Activated B cell treated with CpG ODN at 0.5 μM for 24 hours (primary cell): ENCODE data around the gene VEGFC. TPM values are rescaled to one million over a fixed set of nuclear protein-coding genes. Genes with fewer than 3 reads are reported as not detected.
A peak's percentile ranks its signal among the peaks of the same experiment; 100 is the strongest.

Experiments
- ATAC-seq: fragments of 200-7000 bp; cut with Tn5 transposase; one replicate; pipeline ENCODE4 v1.10.0; 2021; ENCODE audit warnings: low read depth, mild to moderate bottlenecking, moderate library complexity
- CTCF ChIA-PET: fragments of 350-600 bp; sonication (Branson Sonifier 250); formaldehyde crosslinking; loops from one replicate; lab custom pipeline; 2021; ENCODE audit warnings: antibody characterized with exemption; lab: Charles Lee
- POLR2A ChIA-PET: fragments of 350-600 bp; sonication (Branson Sonifier 250); formaldehyde crosslinking; loops from one replicate; lab custom pipeline; 2021; ENCODE audit warnings: antibody characterized with exemption; lab: Charles Lee
- DNase-seq: peaks from one replicate; pipeline ENCODE4 v3.0.0; 2022
- H3K27ac Mint-ChIP-seq: one replicate; pipeline ENCODE4 v1.8.0; 2020; ENCODE audit warnings: mixed read lengths
- H3K27me3 Mint-ChIP-seq: one replicate; pipeline ENCODE4 v1.8.0; 2021; ENCODE audit warnings: mixed read lengths
- H3K36me3 Mint-ChIP-seq: one replicate; pipeline ENCODE4 v1.8.0; 2021; ENCODE audit warnings: low read depth, mixed read lengths
- H3K4me1 Mint-ChIP-seq: one replicate; pipeline ENCODE4 v1.8.0; 2021; ENCODE audit warnings: mixed read lengths
- H3K4me3 Mint-ChIP-seq: one replicate; pipeline ENCODE4 v1.8.0; 2020; ENCODE audit warnings: mild to moderate bottlenecking, mixed read lengths
- H3K9me3 Mint-ChIP-seq: one replicate; pipeline ENCODE4 v1.8.0; 2020; ENCODE audit warnings: mixed read lengths
- CTCF ChIP-seq: fragments of 200-600 bp; IDR thresholded peaks from one replicate; pipeline ENCODE4 v1.8.0; 2022; ENCODE audit warnings: antibody characterized with exemption, mild to moderate bottlenecking
- intact Hi-C: fragments of 100-400 bp; cut with micrococcal nuclease; formaldehyde crosslinking; loops from one replicate; pipeline ENCODE4 v1.15.1; 2024
- total RNA-seq: library from RNA; stranded (reverse); gene quantifications from 2 replicates; pipeline ENCODE4 v1.2.3, GENCODE V29; 2022

The VEGFC gene
- total RNA-seq, result not detected in 2 replicates

- no peak for TF ChIP-seq CTCF
- ChIA-PET CTCF (no interaction called here), POLR2A (no interaction called here)
- no peak for DNase-seq
- Mint-ChIP-seq H3K36me3 (no peaks in the 10 kb centered on the region), H3K27me3 (peaks cover 38% of the 10 kb centered on the region), H3K27ac (no peak within 1 kb of the TSS), H3K4me3 (no peak within 1 kb of the TSS), H3K9me3 (no peaks in the 10 kb centered on the region), H3K4me1 (peaks cover 12% of the 10 kb centered on the region)
- peak; percentile 28 for ATAC-seq
- intact Hi-C loops, result no loop called here
Observed at GRCh38 chr4:176792326-176793059, at the start of gene VEGFC. Gene VEGFC, minus strand, starts transcription at chr4:176792922. Its CDS starts 611 bp downstream, at chr4:176792311.

- no peak overlapping the region for H3K27ac Mint-ChIP-seq
- no peak overlapping the region for H3K4me3 Mint-ChIP-seq
- H3K9me3 Mint-ChIP-seq, result peaks cover 3% of the 10 kb centered on the region
- H3K4me1 Mint-ChIP-seq, result no peaks in the 10 kb centered on the region
- no peak for ATAC-seq
- no peaks in the 10 kb centered on the region for H3K36me3 Mint-ChIP-seq
- POLR2A ChIA-PET, result no interaction called here
- TF ChIP-seq CTCF, result no peak
- CTCF ChIA-PET, result no interaction called here
- intact Hi-C loops, result no loop called here
- DNase-seq, result no peak
- H3K27me3 Mint-ChIP-seq, result no peaks in the 10 kb centered on the region
Observed at GRCh38 chr4:176841711-176842112, 49.0 kb upstream of the VEGFC start.

GRCh38 chr4:176840166-176840565, 47.4 kb upstream of the VEGFC start:
- no peak overlapping the region for H3K4me3 Mint-ChIP-seq
- ATAC-seq (no peak), DNase-seq (no peak)
- TF ChIP-seq CTCF, result no peak
- H3K36me3 Mint-ChIP-seq, result no peaks in the 10 kb centered on the region
- H3K27me3 Mint-ChIP-seq, result no peaks in the 10 kb centered on the region
- intact Hi-C loops, result no loop called here
- CTCF ChIA-PET, result no interaction called here
- no peaks in the 10 kb centered on the region for H3K4me1 Mint-ChIP-seq
- POLR2A ChIA-PET, result no interaction called here
- H3K9me3 Mint-ChIP-seq, result no peaks in the 10 kb centered on the region
- H3K27ac Mint-ChIP-seq, result no peak overlapping the region

- ATAC-seq (no peak), DNase-seq (no peak)
- Mint-ChIP-seq H3K36me3 (no peaks in the 10 kb centered on the region), H3K27me3 (no peaks in the 10 kb centered on the region), H3K9me3 (no peaks in the 10 kb centered on the region), H3K4me1 (no peaks in the 10 kb centered on the region), H3K27ac (no peak overlapping the region), H3K4me3 (no peak overlapping the region)
- CTCF ChIA-PET, result no interaction called here
- POLR2A ChIA-PET, result no interaction called here
- no peak for TF ChIP-seq CTCF
- intact Hi-C loops, result no loop called here
Observed at GRCh38 chr4:176839656-176840055, 46.9 kb upstream of the VEGFC start.

GRCh38 chr4:176838601-176839433, 46.1 kb upstream of the VEGFC start:
- no peaks in the 10 kb centered on the region for H3K4me1 Mint-ChIP-seq

More at GRCh38 chr4:176838601-176839433, 46.1 kb upstream of the VEGFC start:
- no peaks in the 10 kb centered on the region for H3K36me3 Mint-ChIP-seq
- intact Hi-C loops, result no loop called here
- peaks cover under 1% of the 10 kb centered on the region for H3K9me3 Mint-ChIP-seq
- ChIA-PET POLR2A (no interaction called here), CTCF (no interaction called here)
- H3K27ac Mint-ChIP-seq, result no peak overlapping the region
- ATAC-seq, result no peak
- no peak for DNase-seq
- TF ChIP-seq CTCF, result no peak
- H3K4me3 Mint-ChIP-seq, result no peak overlapping the region
- no peaks in the 10 kb centered on the region for H3K27me3 Mint-ChIP-seq
